ENCODE measurements around the gene BCAS3.

The BCAS3 gene

DNA sequence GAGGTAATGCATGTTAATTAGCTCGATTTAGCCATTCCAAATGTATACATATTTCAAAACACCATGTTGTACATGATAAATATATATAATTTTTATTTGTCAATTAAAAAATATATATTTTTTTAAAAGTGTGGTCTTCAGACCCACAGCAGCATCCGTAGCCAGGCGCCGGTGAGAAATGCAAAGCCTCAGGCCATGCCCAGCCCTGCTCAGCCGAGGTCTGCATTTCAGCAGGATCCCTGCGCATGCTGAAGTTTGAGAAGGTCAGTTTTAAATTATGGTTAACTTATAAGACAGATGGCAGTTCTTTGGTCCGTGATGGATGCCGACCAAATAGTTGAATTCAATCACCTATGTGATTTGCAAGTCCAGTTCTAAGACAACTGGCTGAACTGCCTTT lies 694.0 kb downstream of the BCAS3 start:
- no peak overlapping the region for H3K27ac Mint-ChIP-seq
- no peaks in the 10 kb centered on the region for H3K9me3 Mint-ChIP-seq
- no peaks in the 10 kb centered on the region for H3K27me3 Mint-ChIP-seq

DNA sequence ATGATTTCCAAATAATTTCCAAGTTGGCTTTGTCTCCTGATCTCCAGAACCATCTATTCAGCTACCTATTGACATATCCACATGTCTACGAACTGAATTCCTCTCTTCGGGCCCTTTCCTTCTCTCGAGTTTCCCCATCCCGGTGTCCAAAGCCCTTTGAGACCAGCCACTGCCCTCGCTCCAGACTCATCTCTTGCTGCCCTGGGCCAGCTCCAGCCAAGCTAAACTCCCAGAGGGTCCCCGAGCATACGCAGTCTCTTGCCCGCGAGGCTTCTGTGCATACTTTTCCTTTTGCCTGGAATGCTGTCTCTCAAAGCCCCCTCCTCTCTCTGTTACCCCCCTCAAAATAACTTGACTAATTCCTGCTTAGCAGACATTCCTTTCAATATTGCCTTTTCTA lies 694.8 kb downstream of the BCAS3 start:
- Mint-ChIP-seq H3K27ac (no peak overlapping the region), H3K27me3 (no peaks in the 10 kb centered on the region), H3K4me3 (no peak overlapping the region), H3K4me1 (no peaks in the 10 kb centered on the region), H3K36me3 (ENCODE audit: low read depth) (no peaks in the 10 kb centered on the region), H3K9me3 (no peaks in the 10 kb centered on the region)
- DNase-seq (no peak), ATAC-seq (no peak)

More for the DNA sequence above, 694.0 kb downstream of the BCAS3 start:
- no peak overlapping the region for H3K4me3 Mint-ChIP-seq
- no peaks in the 10 kb centered on the region for H3K4me1 Mint-ChIP-seq
- ATAC-seq, result no peak
- DNase-seq, result no peak
- H3K36me3 Mint-ChIP-seq (ENCODE audit: low read depth), result no peaks in the 10 kb centered on the region

DNA sequence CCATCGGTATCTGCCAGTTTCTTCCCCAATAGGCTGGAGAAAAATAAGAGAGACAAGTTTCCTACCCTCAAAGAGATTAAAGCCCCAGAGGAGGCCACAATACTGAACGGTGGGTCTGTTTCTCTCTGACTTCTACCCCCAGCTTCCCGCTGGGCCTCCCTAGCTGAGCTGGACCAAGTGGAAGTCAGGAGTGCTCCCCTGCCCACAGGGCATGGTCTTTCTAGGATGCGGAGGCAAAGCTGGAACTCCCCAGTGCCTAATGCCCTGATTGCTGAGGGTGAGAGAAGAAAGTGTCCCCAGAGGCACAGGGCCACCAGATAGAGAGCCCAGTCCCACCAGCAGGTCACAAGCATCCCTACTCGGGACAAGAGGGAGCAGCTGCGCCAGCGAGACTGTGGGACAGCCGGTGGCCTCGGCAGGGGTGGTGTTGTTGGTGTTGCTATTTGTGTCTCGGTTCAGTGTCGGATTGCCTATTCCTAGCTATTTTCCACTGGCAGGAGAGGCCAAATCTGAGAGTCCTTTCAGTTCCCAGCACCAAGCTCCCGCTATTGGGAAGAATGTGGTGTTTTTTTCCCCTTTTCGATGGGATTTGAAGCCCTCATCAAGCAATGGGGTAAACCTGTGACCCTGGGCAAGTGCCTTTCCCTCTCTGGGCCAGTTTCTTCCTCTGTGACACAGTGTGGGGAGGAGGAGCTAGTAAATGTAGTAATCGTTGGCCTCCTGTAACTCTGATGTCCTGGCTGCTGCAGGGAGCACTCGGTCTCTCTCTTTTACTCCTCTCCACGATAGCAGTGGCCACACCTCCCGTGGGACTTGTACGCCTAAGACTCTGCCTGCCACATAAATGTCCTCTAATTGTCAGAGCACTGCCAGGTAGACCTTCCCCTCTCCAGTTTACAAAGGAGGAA lies 699.5 kb downstream of the BCAS3 start:
- Mint-ChIP-seq H3K27ac (no peak overlapping the region), H3K36me3 (ENCODE audit: low read depth) (no peaks in the 10 kb centered on the region), H3K9me3 (no peaks in the 10 kb centered on the region), H3K27me3 (no peaks in the 10 kb centered on the region), H3K4me3 (no peak overlapping the region), H3K4me1 (no peaks in the 10 kb centered on the region)
- ATAC-seq (no peak), DNase-seq (no peak)

DNA sequence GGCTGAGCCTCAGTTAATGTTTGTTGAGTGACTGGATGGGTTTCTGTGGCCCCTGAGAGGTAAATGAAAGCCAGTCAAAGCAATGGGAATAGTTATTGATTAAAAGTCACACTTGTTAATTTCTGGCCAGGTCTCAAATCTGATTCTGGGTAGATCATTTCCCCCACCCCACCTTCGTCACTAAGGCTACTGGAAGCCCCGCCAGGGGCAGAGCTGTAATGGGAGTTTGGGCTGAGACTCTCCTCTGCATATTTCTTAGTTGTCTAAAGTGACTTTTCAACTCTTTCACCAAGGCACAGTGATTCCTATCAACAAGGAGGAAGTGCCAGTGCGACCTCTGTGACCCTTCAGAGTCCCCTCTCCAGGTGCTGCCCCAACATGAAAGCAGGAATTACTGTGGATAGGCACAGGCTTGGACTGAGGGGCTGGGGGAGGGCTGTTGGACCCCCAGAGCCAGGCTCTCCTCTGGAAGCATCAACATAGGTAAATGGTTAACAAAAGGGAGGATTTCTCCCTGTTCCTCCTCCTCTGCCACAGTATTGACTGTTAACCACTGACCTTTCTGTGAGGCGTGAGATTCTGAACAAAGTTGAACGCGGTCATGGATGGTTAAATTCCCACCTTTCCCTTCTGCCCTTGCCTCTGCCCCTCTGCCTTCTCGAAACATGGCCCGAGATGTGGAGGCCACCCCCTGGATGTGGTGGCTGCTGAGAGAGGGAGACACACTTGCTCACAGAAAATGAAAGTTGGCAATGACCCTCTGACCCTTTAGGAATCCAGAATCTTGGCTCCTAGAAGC lies 701.2 kb downstream of the BCAS3 start:
- no peaks in the 10 kb centered on the region for H3K4me1 Mint-ChIP-seq
- H3K9me3 Mint-ChIP-seq, result no peaks in the 10 kb centered on the region
- no peaks in the 10 kb centered on the region for H3K27me3 Mint-ChIP-seq
- ATAC-seq (no peak), DNase-seq (no peak)
- H3K36me3 Mint-ChIP-seq (ENCODE audit: low read depth), result peaks cover 2% of the 10 kb centered on the region
- no peak overlapping the region for H3K4me3 Mint-ChIP-seq
- H3K27ac Mint-ChIP-seq, result no peak overlapping the region

- Mint-ChIP-seq H3K4me3 (no peak overlapping the region), H3K9me3 (no peaks in the 10 kb centered on the region)
These were observed 702.0 kb downstream of the BCAS3 start for GRCh38 chr17:61379457-61380216.

DNA sequence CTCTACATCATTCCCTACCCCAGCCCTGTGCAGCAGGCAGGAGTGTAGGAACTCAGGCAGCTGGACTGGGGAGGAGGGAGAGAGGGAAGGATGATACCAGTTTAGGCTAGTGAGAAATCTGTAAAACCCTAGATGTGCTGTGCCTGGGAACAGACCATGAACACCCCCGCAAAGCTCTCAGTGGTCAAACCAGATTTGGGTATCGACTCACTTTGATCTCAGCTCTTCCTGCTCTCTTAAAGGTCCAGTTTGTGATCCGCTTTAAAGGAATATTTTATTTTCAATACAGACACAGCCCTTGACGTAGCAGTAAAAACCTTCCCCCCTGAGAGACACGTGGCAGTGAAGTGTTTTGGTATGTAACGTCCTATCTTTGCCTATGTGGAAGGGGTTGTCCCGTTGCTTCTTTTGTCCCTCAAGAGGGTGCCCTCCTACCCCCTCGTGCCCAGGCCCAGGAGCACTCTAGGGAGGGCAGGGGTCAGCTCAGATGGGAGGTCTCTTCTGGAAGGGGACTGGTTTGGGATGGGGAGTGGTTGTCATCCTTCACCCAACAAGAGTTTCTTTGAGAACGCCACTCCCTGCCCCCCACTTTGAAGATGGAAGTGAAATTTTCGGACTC lies 702.7 kb downstream of the BCAS3 start:
- H3K4me3 Mint-ChIP-seq, result no peak overlapping the region
- H3K36me3 Mint-ChIP-seq (ENCODE audit: low read depth), result peaks cover 2% of the 10 kb centered on the region
- DNase-seq (no peak), ATAC-seq (no peak)
- no peaks in the 10 kb centered on the region for H3K27me3 Mint-ChIP-seq
- no peak overlapping the region for H3K27ac Mint-ChIP-seq
- no peaks in the 10 kb centered on the region for H3K4me1 Mint-ChIP-seq
- no peaks in the 10 kb centered on the region for H3K9me3 Mint-ChIP-seq

More at GRCh38 chr17:61379457-61380216, 702.0 kb downstream of the BCAS3 start:
- Mint-ChIP-seq H3K27ac (no peak overlapping the region), H3K36me3 (ENCODE audit: low read depth) (peaks cover 2% of the 10 kb centered on the region), H3K4me1 (no peaks in the 10 kb centered on the region), H3K27me3 (no peaks in the 10 kb centered on the region)
- no peak for DNase-seq
- no peak for ATAC-seq

DNA sequence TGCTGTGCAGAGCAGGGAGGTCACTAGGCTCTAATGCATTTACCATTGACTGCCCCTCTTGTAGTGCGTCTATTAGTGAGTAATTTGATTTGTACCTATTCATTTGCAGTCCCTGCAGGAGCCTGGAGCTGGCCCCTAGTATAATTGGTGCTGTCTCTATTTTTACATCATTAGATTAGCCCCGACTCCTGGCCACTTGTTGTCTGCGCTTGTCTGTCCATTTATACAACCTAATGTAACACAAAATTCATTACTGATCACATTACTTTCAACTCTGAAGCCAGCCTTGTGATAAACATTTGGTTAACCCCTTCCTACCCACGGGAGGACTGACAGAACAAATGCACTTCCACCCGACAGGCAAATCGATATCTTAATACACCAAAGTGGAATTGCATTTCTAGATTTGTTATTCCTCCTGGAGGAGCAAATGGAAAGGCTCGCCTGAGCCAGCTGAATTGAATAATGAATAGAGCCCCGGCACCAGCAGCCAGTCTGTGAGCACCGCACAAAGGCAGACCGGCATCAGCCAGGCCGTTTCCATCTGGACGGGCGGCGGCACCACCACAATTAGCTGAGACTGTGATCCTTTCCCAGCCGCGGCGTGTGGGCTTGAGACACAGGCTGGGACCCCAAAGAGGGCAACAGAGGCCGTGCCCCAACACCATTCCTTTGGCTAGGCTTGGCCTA lies 703.3 kb downstream of the BCAS3 start:
- DNase-seq (no peak), ATAC-seq (no peak)
- Mint-ChIP-seq H3K27me3 (no peaks in the 10 kb centered on the region), H3K4me3 (no peak overlapping the region), H3K27ac (no peak overlapping the region), H3K9me3 (no peaks in the 10 kb centered on the region), H3K4me1 (no peaks in the 10 kb centered on the region), H3K36me3 (ENCODE audit: low read depth) (peaks cover 2% of the 10 kb centered on the region)

- Mint-ChIP-seq H3K4me3 (no peak overlapping the region), H3K9me3 (no peaks in the 10 kb centered on the region), H3K27ac (no peak overlapping the region), H3K4me1 (no peaks in the 10 kb centered on the region), H3K36me3 (ENCODE audit: low read depth) (peaks cover 2% of the 10 kb centered on the region), H3K27me3 (no peaks in the 10 kb centered on the region)
- ATAC-seq, result no peak
- no peak for DNase-seq
These were observed 703.9 kb downstream of the BCAS3 start for GRCh38 chr17:61381537-61381936.

GRCh38 chr17:61382796-61383688 lies 705.4 kb downstream of the BCAS3 start:
- Mint-ChIP-seq H3K9me3 (no peaks in the 10 kb centered on the region), H3K27me3 (no peaks in the 10 kb centered on the region), H3K36me3 (ENCODE audit: low read depth) (peaks cover 2% of the 10 kb centered on the region), H3K4me3 (no peak overlapping the region), H3K27ac (no peak overlapping the region), H3K4me1 (no peaks in the 10 kb centered on the region)
- DNase-seq, result no peak
- no peak for ATAC-seq

DNA sequence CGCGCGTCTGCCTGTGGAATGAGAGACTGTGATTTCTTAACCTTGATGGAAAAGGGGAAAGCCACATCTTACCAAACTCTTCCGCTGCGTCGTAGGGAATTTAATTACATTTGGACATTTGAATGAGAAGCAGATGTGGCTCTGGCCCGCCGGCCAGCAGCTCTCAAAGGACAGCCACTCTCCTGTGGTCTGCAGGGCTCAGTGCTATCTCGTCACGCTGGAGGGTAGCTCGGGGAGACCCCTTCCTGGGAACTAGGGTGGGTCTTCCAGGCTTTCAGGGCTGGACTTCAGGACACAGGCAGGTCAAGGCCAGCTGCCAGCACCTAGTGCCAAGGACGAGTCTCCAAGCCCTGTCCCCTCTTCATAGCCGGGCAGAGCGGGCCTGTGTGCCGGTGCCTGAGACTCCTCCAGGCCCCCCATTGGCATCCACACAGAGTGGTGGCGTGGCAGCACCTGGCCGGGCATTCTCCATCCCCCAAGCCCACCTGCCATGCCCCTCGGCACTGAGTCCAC lies 706.1 kb downstream of the BCAS3 start:
- no peaks in the 10 kb centered on the region for H3K9me3 Mint-ChIP-seq
- no peaks in the 10 kb centered on the region for H3K4me1 Mint-ChIP-seq
- DNase-seq, result no peak
- H3K4me3 Mint-ChIP-seq, result no peak overlapping the region
- H3K27ac Mint-ChIP-seq, result no peak overlapping the region
- ATAC-seq, result no peak
- no peaks in the 10 kb centered on the region for H3K27me3 Mint-ChIP-seq
- peaks cover 2% of the 10 kb centered on the region for H3K36me3 Mint-ChIP-seq (ENCODE audit: low read depth)

DNA sequence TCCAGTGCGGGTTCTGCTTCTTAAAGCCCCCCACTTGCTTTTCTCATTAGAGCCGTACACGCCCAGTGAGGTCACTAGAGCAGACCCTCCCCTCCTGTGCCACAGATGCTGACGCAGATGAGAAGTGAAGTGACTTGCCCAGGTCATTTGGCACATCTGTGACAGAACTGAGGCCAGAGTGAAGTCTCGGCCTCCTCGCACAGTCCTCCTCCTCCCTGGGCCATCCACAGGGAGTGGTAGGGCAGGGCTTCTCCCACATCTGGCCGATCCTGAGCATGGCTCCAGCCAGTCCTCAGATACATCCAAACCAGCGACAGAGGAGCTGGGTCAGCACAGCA lies 706.7 kb downstream of the BCAS3 start:
- no peaks in the 10 kb centered on the region for H3K9me3 Mint-ChIP-seq
- no peak for ATAC-seq
- H3K27me3 Mint-ChIP-seq, result peaks cover 3% of the 10 kb centered on the region
- peaks cover 2% of the 10 kb centered on the region for H3K36me3 Mint-ChIP-seq (ENCODE audit: low read depth)
- DNase-seq, result no peak
- no peak overlapping the region for H3K27ac Mint-ChIP-seq
- no peaks in the 10 kb centered on the region for H3K4me1 Mint-ChIP-seq
- no peak overlapping the region for H3K4me3 Mint-ChIP-seq

DNA sequence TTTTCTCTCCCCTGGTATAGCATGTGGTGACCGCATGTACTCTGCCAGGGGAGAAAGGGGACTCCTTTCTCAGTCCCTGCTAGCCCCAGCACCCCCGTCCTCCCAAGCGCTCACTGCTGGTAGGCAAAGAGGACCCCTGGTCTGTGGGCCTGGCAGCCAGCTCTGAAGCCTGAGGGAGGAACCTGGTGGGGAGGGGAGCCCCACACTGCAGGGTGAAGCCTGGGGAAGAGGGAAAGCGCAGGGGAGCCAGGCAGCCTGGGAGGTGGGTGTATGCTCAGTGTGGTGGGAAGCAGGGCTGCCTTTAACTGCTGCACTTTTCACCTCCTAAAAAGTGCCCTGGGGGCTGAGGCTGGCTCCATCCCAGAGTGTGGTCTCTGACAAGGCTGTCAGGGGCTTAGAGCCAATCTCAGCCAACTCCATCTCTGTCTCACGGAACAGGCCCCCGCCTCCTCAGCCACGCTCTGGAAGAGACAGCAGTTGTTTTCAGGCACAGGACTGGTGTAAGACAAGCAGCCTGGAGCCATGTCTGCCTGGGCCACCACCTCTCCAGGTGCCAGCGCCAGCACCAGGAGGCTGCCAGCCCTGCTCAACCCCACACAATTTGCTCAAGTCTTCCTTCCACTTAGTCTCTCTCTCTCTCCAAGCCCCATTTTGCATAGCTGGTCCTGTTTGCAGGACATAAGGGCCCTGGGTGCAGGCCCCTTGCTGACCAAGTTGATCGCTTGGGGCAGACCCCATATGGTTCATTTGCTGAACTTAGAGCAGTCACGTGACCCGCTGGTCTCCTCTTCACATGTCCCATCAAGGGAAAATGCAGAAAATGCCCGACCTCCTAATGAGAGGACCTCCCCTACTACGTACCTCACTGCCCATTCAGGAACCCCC lies 707.3 kb downstream of the BCAS3 start:
- H3K4me3 Mint-ChIP-seq, result no peak overlapping the region
- ATAC-seq, result no peak
- no peak overlapping the region for H3K27ac Mint-ChIP-seq
- H3K36me3 Mint-ChIP-seq (ENCODE audit: low read depth), result peaks cover 2% of the 10 kb centered on the region
- H3K9me3 Mint-ChIP-seq, result no peaks in the 10 kb centered on the region
- H3K4me1 Mint-ChIP-seq, result no peaks in the 10 kb centered on the region
- H3K27me3 Mint-ChIP-seq, result peaks cover 4% of the 10 kb centered on the region
- DNase-seq, result no peak

All from activated naive CD8-positive, alpha-beta T cell treated with anti-CD3 and anti-CD28 coated beads, Interleukin-2, amount 50 U/mL, for 24 hours (primary cell).